Measurements from ENCODE around the gene RAB27B. TPM values are rescaled to one million over a fixed set of nuclear protein-coding genes. Genes with fewer than 3 reads are reported as not detected.
"Not testable (repeated sequence)": the region's sequence is repeated elsewhere in the genome, so short reads cannot be mapped to it uniquely, and the experiment has no call there.

The RAB27B gene
- total RNA-seq, 1 donor from 2014 or later, result 0.33 TPM

DNA sequence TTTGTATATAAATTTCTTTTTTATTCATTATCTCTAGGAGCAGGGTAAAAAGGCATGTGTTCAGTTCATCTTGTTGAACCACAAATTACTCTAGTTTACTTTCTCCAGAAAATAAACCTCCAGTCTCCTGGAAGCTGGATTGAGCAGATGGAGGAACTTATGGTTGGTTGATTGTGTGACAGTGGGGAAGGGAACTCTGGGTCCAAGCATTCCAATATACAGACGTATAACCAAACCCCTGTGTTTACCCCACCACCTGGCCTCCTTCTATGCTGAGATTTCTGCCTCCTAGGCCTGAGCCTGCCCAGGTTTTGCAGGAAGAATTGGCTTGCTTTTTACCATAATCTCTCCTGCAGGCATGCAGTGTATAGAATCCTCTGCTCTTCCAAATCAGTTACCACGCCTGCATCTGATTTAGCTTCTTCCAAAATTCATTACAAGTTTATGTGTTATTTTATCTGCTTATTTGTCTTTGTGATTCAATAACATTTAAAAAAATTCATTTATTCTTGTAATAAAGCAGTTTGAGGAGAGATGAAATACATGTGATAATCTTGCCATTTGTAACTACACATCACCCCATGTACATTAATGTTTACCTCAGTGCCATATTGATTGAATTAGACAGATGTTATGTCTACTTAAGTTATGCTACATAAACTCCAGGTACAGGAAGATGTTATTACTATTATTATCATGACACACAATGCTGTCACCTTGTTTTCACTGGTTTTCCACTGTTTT is 2.5 kb upstream of the RAB27B start:
- Mint-ChIP-seq H3K36me3 (ENCODE audit: low read depth) (no peaks in the 10 kb centered on the region), H3K27me3 (peaks cover 41% of the 10 kb centered on the region), H3K4me1 (peaks cover 15% of the 10 kb centered on the region), H3K9me3 (no peaks in the 10 kb centered on the region), H3K27ac (no peak overlapping the region), H3K4me3 (no peak overlapping the region)
- intact Hi-C loops (cut with micrococcal nuclease), result no loop called here
- DNase-seq, result no peak

DNA sequence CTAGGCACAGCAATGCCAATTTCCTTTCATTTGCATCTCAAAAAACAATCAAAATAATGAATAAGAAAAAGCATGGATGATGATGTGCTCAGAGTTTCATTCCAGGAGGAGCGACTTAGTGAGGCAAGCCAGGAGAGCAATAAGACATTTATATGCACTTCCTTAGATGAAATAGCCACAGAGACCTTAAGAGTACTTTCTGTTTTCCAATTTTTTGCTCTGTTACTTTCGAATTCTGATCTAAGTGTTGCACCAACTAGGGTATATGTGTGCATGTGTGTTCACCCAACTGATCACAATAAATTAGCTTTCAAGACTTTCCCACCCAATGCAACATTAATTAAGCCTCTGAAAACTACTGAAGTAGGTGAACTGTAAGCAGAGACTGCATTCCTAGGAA is 709 bp downstream of the RAB27B start:
- Mint-ChIP-seq H3K4me1 (peaks cover 18% of the 10 kb centered on the region), H3K27me3 (peaks cover 32% of the 10 kb centered on the region), H3K27ac (no peak overlapping the region), H3K36me3 (ENCODE audit: low read depth) (peaks cover 3% of the 10 kb centered on the region), H3K4me3 (peak overlapping the region; percentile 80), H3K9me3 (peaks cover 12% of the 10 kb centered on the region)
- intact Hi-C loops (cut with micrococcal nuclease), result loop anchor here (2.0 kb wide), 1 partner anchor 16 kb away; no protein-coding TSS in a partner anchor
- no peak for DNase-seq

DNA sequence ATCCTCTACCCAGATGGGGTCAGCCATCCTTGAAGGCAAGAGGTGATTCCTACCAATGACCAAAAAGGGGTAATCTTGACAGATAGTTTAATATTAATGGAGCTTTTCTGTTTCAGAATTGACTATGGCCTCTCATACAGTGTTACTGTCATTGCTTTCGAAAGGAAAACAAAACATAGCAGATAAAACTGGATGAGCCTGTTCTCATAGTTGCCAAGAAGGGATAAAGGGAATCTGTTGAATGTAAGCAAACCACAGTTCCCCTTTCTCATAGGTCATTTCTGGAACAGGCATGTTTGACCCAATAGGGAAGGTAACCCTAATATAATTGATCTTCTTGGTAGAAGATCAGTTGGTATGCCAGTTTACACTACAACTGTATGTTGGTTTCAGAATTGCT is 1.6 kb downstream of the RAB27B start:
- H3K9me3 Mint-ChIP-seq, result peaks cover 12% of the 10 kb centered on the region
- H3K27me3 Mint-ChIP-seq, result peaks cover 24% of the 10 kb centered on the region
- DNase-seq, result no peak
- H3K36me3 Mint-ChIP-seq (ENCODE audit: low read depth), result peaks cover 3% of the 10 kb centered on the region
- H3K4me3 Mint-ChIP-seq, result no peak overlapping the region
- intact Hi-C loops (cut with micrococcal nuclease), result loop anchor here (2.0 to 5.0 kb wide), 2 partner anchors 17 to 113 kb away; no protein-coding TSS in a partner anchor
- peaks cover 18% of the 10 kb centered on the region for H3K4me1 Mint-ChIP-seq
- no peak overlapping the region for H3K27ac Mint-ChIP-seq

DNA sequence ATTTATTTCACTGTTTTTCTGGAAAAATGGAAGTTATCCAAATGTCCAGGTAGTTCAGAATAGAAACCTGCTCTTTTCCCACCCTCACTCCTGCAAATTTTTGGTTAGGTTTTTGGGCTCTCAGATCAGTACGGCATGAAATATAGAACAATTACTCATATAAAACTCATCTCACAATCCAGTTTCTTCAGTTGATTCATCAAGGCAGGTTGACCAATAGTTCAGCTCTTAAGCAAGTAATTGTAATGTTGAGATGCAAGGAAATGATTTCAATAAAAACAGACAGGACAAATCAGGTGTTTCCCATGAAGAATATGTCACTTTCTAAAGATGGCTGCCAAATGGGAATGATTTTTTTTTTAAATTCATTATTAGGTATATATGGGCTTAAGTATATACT is 2.0 kb downstream of the RAB27B start:
- Mint-ChIP-seq H3K9me3 (peaks cover 12% of the 10 kb centered on the region), H3K4me3 (no peak overlapping the region), H3K27me3 (peaks cover 24% of the 10 kb centered on the region), H3K4me1 (peaks cover 18% of the 10 kb centered on the region), H3K36me3 (ENCODE audit: low read depth) (peaks cover 3% of the 10 kb centered on the region), H3K27ac (no peak overlapping the region)
- DNase-seq, result no peak
- intact Hi-C loops (cut with micrococcal nuclease), result loop anchor here (5.0 kb wide), 1 partner anchor 113 kb away; no protein-coding TSS in a partner anchor

DNA sequence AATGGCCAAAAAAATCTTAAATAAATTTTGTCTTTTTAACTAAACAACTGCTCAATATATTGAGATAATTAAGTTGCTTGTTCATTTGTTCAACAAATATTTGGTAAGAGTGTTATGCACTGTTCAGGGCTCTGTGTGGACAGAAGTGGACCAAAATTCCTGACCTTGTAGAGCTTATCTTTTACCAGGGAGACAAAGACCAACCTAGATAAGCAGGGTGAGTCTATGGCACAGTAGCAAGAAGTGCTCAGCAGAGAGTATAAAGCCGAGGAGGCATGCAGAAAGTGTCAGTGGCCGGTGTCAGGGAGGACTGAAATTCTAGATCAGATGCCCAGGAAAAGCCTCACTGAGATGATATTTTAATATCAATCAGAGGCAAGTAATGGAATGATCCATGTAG is 2.6 kb downstream of the RAB27B start:
- no peak for DNase-seq
- intact Hi-C loops (cut with micrococcal nuclease), result loop anchor here (5.0 kb wide), 1 partner anchor 114 kb away; no protein-coding TSS in a partner anchor
- H3K27me3 Mint-ChIP-seq, result peaks cover 26% of the 10 kb centered on the region
- H3K36me3 Mint-ChIP-seq (ENCODE audit: low read depth), result peaks cover 3% of the 10 kb centered on the region
- H3K4me1 Mint-ChIP-seq, result peaks cover 23% of the 10 kb centered on the region
- H3K27ac Mint-ChIP-seq, result no peak overlapping the region
- H3K9me3 Mint-ChIP-seq, result peaks cover 12% of the 10 kb centered on the region
- no peak overlapping the region for H3K4me3 Mint-ChIP-seq

DNA sequence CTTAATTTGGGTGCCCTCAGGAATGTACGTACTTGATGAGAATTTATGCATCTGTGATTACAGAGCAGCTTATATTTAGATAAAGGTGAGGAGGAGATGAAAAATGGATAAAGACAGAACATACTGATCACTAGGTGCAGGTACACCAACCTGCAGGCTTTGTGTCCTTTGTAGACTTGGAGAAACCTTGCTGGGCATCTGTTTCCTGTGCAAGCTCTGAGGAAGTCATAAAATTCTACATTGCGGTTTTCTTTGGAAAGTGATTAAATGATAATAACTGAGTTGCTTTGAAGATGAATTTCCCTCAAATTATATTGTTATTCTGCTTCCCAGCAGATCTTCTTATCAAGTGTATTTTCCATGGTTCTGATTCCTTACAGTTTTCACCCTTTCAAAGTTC is 7.7 kb downstream of the RAB27B start:
- H3K9me3 Mint-ChIP-seq, result peaks cover 11% of the 10 kb centered on the region
- no peak for DNase-seq
- peaks cover 23% of the 10 kb centered on the region for H3K27me3 Mint-ChIP-seq
- peaks cover 15% of the 10 kb centered on the region for H3K4me1 Mint-ChIP-seq
- peak overlapping the region; percentile 48 for H3K4me3 Mint-ChIP-seq
- intact Hi-C loops (cut with micrococcal nuclease), result no loop called here
- peaks cover 3% of the 10 kb centered on the region for H3K36me3 Mint-ChIP-seq (ENCODE audit: low read depth)
- peak overlapping the region; percentile 32 for H3K27ac Mint-ChIP-seq

DNA sequence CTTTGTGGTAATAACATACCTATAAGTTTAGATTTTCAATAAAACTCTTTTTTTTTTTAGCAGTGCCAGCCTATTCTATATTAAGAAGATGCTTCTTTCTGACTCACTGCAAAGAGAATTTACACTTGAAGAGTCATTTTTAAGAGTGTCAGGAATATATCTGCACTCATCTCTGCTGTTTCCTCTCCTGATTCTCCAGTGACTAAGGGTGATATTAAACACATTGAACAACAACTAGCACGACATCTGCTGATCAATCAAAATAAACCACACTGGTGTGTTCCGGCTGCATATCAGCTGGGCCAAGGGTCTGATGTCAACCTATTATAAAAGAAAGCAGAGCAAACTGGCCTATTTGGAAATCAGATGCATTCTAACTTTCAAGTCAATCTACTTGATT is 15.0 kb downstream of the RAB27B start:
- Mint-ChIP-seq H3K4me3 (no peak overlapping the region), H3K4me1 (no peaks in the 10 kb centered on the region), H3K9me3 (no peaks in the 10 kb centered on the region), H3K27me3 (peaks cover 8% of the 10 kb centered on the region), H3K27ac (no peak overlapping the region), H3K36me3 (ENCODE audit: low read depth) (no peaks in the 10 kb centered on the region)
- intact Hi-C loops (cut with micrococcal nuclease), result no loop called here
- no peak for DNase-seq

DNA sequence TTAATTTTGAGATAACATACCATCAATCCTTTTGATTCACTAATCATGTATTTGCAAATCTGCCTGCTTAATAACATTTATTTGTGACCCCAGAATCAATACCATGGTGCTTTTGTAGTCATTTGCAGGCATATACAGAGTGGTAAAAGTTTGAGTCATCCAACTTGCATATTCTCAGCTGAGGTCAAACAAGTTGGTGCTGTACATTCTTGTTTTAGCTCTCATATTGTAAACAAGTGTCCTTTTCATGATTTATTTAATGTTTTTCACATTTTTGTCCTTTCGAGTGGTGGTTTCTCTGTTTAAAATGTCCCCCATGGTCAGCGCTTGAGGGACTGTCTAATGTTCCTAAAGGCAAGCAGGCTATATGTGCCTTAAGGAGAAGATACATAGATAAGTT is 17.5 kb downstream of the RAB27B start:
- Mint-ChIP-seq H3K9me3 (no peaks in the 10 kb centered on the region), H3K27me3 (peaks cover 1% of the 10 kb centered on the region), H3K27ac (no peak overlapping the region), H3K36me3 (ENCODE audit: low read depth) (no peaks in the 10 kb centered on the region), H3K4me3 (no peak overlapping the region), H3K4me1 (no peaks in the 10 kb centered on the region)
- DNase-seq, result no peak
- intact Hi-C loops (cut with micrococcal nuclease), result no loop called here

DNA sequence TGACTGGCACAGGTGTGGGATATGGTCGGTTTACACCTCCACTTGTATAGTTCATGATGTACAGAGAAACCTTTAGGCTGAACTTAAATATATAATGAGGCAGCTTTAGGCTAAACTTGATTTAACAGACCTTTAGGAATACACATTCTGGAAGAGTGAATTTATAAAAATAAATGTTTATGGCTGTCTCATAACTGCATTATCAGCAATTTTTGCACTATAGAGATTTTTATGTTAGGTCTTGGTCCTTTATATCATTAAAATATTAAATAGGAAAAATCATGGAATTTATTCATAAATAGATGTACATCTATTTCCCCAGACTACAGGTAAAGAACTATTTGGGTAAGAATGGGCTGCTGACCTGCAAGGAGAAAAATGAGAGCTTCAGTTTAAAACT is 19.8 kb downstream of the RAB27B start:
- Mint-ChIP-seq H3K27ac (no peak overlapping the region), H3K4me1 (peaks cover 11% of the 10 kb centered on the region), H3K36me3 (ENCODE audit: low read depth) (no peaks in the 10 kb centered on the region), H3K27me3 (peaks cover 1% of the 10 kb centered on the region), H3K9me3 (no peaks in the 10 kb centered on the region), H3K4me3 (no peak overlapping the region)
- no peak for DNase-seq
- intact Hi-C loops (cut with micrococcal nuclease), result no loop called here

DNA sequence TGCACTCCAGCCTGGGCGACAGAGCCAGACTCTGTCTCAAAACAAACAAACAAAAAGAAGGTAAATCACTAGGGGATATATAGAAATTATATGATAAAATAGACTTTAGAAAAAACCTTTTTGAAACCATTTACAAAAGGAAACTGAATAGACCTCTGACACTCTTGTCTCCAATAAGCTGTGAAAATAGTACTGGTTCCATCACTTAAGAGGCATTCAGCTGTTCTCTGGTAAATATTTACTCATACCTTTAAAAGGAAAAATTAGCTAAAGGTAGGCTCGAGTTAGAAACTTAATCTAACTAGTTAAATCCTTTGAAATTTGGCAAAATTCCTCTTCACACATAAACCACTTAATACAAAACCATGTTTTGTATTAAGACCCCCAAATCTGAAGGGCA is 21.4 kb downstream of the RAB27B start:
- Mint-ChIP-seq H3K9me3 (no peaks in the 10 kb centered on the region), H3K27ac (no peak overlapping the region), H3K27me3 (peaks cover 1% of the 10 kb centered on the region), H3K36me3 (ENCODE audit: low read depth) (no peaks in the 10 kb centered on the region), H3K4me3 (no peak overlapping the region), H3K4me1 (peaks cover 12% of the 10 kb centered on the region)
- intact Hi-C loops (cut with micrococcal nuclease), result no loop called here
- no peak for DNase-seq

DNA sequence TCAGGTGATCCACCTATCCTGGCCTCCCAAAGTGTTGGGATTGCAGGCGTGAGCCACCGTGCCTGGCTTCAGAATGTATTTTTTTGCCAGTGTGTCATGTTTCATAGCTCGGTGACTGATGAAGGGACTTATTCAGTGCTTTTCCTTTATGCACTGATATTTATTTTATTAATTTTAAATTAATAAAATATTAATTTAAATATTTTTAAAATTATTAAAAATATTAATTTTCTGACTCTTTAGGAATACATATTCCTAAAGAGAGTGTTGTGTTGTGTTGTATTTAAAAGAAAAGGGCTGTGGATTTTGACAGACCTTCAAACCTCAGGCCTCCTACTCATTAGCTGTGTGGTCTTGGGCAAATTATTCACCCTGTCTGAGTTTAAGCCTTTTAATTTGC is 22.3 kb downstream of the RAB27B start:
- intact Hi-C loops (cut with micrococcal nuclease), result no loop called here
- Mint-ChIP-seq H3K9me3 (no peaks in the 10 kb centered on the region), H3K27me3 (peaks cover 1% of the 10 kb centered on the region), H3K27ac (no peak overlapping the region), H3K4me1 (peaks cover 12% of the 10 kb centered on the region), H3K4me3 (no peak overlapping the region), H3K36me3 (ENCODE audit: low read depth) (no peaks in the 10 kb centered on the region)
- no peak for DNase-seq

DNA sequence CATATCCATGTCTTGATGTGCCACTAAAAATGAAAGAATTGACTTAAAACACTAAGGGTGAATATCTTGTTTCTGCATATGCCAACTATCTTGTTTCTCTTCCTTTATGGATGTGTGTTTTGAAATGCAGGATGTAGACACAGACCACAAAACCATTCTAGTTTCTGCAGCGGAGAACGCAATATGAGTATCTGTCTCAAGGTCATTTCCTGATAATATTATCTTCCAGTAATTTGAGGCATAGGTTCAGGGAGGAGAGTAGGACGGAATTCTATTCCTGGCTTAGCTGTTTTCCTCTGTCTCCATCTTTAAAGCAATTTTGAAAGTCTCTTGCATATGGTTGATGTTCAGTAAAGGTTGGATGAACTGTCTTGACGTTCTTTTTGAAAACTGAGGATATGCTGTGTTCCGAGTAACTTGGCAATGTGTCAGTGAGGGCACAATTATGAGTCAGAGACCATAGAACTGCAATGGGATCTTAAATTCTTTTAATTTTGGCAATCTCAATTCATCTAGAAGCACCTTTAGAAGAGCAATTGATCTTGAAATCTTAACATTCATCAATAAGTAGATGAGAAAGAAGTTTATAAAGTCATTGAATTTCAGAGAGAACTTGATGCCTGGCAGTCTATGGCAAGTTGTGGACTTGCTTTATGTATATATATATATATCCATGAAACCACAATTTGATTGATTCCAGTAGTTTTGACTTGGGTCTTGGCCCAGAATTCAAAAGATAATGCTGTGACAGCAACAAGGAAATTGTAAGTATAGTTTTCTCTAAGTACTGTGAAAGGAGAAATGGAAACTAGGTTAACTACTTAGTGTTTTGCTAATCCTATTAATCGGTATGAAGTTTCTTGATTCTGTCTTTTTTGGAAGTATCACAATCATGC is 24.8 kb downstream of the RAB27B start:
- Mint-ChIP-seq H3K36me3 (ENCODE audit: low read depth) (no peaks in the 10 kb centered on the region), H3K27ac (no peak overlapping the region), H3K4me3 (no peak overlapping the region), H3K27me3 (peaks cover 3% of the 10 kb centered on the region), H3K9me3 (no peaks in the 10 kb centered on the region), H3K4me1 (peaks cover 12% of the 10 kb centered on the region)
- intact Hi-C loops (cut with micrococcal nuclease), result loop anchor here (2.0 kb wide), 1 partner anchor 78 kb away; no protein-coding TSS in a partner anchor
- no peak for DNase-seq

DNA sequence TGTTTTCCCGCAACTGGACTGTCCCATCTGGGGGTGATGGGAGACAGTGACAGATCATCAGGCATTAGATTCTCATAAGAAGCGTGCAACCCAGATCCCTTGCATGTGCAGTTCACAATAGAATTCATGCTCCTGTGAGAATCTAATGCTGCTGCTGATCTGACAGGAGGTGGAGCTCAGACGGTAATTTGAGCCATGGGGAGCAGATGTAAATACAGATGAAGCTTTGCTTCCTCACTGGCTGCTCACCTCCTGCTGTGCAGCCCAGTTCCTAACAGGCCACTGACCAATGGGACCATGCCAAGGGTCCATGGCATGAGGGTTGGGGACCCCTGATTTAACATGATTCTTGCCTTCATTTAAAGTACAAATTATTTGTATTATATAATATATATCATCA is 26.8 kb downstream of the RAB27B start:
- DNase-seq; H3K27ac Mint-ChIP-seq; intact Hi-C loops (cut with micrococcal nuclease); H3K27me3 Mint-ChIP-seq; H3K4me3 Mint-ChIP-seq; H3K9me3 Mint-ChIP-seq; H3K36me3 Mint-ChIP-seq (ENCODE audit: low read depth): not testable (repeated sequence)
- peaks cover 12% of the 10 kb centered on the region for H3K4me1 Mint-ChIP-seq

DNA sequence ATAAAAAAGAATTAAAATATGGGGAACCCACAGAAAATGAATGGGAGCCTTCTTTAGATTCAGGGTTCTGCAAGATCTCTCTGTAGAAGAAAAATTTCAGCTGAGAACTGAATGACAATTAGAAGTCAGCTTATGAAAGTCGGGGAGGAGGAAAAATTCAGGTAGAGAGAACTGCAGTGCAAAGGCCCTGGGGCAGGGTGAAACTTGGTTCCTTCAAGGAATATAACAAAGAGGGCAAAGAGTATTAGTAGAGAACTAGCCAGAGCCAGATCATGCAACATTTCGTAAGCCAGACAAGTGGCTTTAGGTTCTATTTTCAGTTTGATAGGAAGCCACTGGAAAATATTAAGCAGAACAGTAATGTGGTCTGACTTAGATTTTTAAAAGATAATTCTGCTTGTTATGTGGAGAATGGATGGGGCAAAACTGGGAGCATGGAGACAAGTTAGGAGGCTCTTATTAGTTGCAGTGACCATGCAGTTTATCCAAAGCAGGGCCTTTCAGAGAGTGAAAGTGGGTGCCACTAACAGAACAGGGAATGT is 27.9 kb downstream of the RAB27B start:
- Mint-ChIP-seq H3K9me3 (no peaks in the 10 kb centered on the region), H3K36me3 (ENCODE audit: low read depth) (no peaks in the 10 kb centered on the region), H3K4me1 (peaks cover 12% of the 10 kb centered on the region), H3K4me3 (no peak overlapping the region), H3K27me3 (peaks cover 5% of the 10 kb centered on the region), H3K27ac (no peak overlapping the region)
- intact Hi-C loops (cut with micrococcal nuclease), result no loop called here
- DNase-seq, result no peak

All from activated CD4-positive, alpha-beta T cell treated with anti-CD3 and anti-CD28 coated beads, Interleukin-2, amount 10 ng/mL, durations not matched to agents 24 days and 14 days (primary cell).